ENCODE results near the gene MAP2. TPM values are rescaled to one million over a fixed set of nuclear protein-coding genes. Genes with fewer than 3 reads are reported as not detected.
"Not testable (repeated sequence)": the region's sequence is repeated elsewhere in the genome, so short reads cannot be mapped to it uniquely, and the experiment has no call there.

Gene MAP2
- total RNA-seq, 2 donors from 2014 or later: 1.8 TPM

DNA sequence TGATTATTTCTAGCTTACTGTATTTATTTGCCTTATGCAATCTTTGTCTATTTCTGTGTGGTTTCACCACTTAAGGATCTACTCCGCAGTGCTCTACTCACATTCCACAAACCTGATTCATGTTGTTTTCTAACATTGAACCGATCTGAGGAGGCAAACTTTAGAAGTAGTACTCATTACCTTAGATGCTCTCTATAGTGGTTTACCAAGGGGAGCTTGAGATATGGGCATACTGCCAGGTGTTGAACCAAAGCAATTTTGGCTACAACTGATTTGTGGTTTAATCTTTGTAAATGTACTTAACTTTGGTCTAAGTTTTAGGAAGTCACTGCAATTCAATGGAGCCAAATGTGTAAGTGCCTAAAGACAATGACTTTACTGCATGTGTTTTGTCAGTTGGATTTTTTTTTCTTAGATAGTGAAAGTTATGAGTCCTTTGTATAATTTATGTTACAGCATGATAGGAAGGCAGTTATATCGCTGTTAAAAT, 50.1 kb downstream of the MAP2 start:
- DNase-seq: no peak
- H3K36me3 ChIP-seq (ENCODE audit: control insufficient read depth, insufficient read depth, low read length): no peaks in the 10 kb centered on the region
- H3K9me3 ChIP-seq (ENCODE audit: control insufficient read depth, low read length): no peaks in the 10 kb centered on the region
- WGBS, 2 experiments (ENCODE audit: insufficient coverage in 1 of 2, insufficient read length in 1 of 2): 60 to 69% methylated on average over 1 to 2 of the region's 3 CpGs
- no peak overlapping the region for H3K27ac Mint-ChIP-seq
- H3K27ac ChIP-seq (ENCODE audit: low read depth, low read length): no peak overlapping the region
- H3K4me1 Mint-ChIP-seq: peaks cover 3% of the 10 kb centered on the region
- H3K36me3 Mint-ChIP-seq (ENCODE audit: low read depth): no peaks in the 10 kb centered on the region
- H3K27me3 ChIP-seq (ENCODE audit: control insufficient read depth, insufficient read depth, low read length, poor library complexity, severe bottlenecking): no peaks in the 10 kb centered on the region
- TF ChIP-seq, protein P1, sequence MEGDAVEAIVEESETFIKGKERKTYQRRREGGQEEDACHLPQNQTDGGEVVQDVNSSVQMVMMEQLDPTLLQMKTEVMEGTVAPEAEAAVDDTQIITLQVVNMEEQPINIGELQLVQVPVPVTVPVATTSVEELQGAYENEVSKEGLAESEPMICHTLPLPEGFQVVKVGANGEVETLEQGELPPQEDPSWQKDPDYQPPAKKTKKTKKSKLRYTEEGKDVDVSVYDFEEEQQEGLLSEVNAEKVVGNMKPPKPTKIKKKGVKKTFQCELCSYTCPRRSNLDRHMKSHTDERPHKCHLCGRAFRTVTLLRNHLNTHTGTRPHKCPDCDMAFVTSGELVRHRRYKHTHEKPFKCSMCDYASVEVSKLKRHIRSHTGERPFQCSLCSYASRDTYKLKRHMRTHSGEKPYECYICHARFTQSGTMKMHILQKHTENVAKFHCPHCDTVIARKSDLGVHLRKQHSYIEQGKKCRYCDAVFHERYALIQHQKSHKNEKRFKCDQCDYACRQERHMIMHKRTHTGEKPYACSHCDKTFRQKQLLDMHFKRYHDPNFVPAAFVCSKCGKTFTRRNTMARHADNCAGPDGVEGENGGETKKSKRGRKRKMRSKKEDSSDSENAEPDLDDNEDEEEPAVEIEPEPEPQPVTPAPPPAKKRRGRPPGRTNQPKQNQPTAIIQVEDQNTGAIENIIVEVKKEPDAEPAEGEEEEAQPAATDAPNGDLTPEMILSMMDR (conservative IDR thresholded peaks at IDR 0.05): no peak
- H3K27me3 Mint-ChIP-seq (ENCODE audit: insufficient read depth): no peaks in the 10 kb centered on the region
- H3K4me1 ChIP-seq (ENCODE audit: control insufficient read depth, insufficient read depth, low read length): no peaks in the 10 kb centered on the region
- no peak overlapping the region for H3K4me3 Mint-ChIP-seq
- H3K9ac ChIP-seq (ENCODE audit: extremely low read depth, low read length, poor library complexity, severe bottlenecking): no peak overlapping the region
- H3K4me3 ChIP-seq (ENCODE audit: low read length): no peak overlapping the region
- H3K9me3 Mint-ChIP-seq: no peaks in the 10 kb centered on the region

GRCh38 chr2:209474960-209475359, 51.1 kb downstream of the MAP2 start:
- Histone ChIP-seq H3K27me3 (ENCODE audit: control insufficient read depth, insufficient read depth, low read length, poor library complexity, severe bottlenecking) (no peaks in the 10 kb centered on the region), H3K36me3 (ENCODE audit: control insufficient read depth, insufficient read depth, low read length) (no peaks in the 10 kb centered on the region), H3K9ac (ENCODE audit: extremely low read depth, low read length, poor library complexity, severe bottlenecking) (no peak overlapping the region), H3K4me3 (ENCODE audit: low read length) (no peak overlapping the region), H3K4me1 (ENCODE audit: control insufficient read depth, insufficient read depth, low read length) (no peaks in the 10 kb centered on the region), H3K27ac (ENCODE audit: low read depth, low read length) (no peak overlapping the region), H3K9me3 (ENCODE audit: control insufficient read depth, low read length) (no peaks in the 10 kb centered on the region)
- Mint-ChIP-seq H3K4me1 (peaks cover 3% of the 10 kb centered on the region), H3K9me3 (no peaks in the 10 kb centered on the region), H3K27me3 (ENCODE audit: insufficient read depth) (no peaks in the 10 kb centered on the region), H3K36me3 (ENCODE audit: low read depth) (no peaks in the 10 kb centered on the region), H3K4me3 (no peak overlapping the region), H3K27ac (no peak overlapping the region)
- 94 to 100% methylated on average over 1 to 2 of the region's 2 CpGs for WGBS, 2 experiments (ENCODE audit: insufficient coverage in 1 of 2, insufficient read length in 1 of 2)
- no peak for DNase-seq
- TF ChIP-seq, protein P1 (conservative IDR thresholded peaks at IDR 0.05): no peak

DNA sequence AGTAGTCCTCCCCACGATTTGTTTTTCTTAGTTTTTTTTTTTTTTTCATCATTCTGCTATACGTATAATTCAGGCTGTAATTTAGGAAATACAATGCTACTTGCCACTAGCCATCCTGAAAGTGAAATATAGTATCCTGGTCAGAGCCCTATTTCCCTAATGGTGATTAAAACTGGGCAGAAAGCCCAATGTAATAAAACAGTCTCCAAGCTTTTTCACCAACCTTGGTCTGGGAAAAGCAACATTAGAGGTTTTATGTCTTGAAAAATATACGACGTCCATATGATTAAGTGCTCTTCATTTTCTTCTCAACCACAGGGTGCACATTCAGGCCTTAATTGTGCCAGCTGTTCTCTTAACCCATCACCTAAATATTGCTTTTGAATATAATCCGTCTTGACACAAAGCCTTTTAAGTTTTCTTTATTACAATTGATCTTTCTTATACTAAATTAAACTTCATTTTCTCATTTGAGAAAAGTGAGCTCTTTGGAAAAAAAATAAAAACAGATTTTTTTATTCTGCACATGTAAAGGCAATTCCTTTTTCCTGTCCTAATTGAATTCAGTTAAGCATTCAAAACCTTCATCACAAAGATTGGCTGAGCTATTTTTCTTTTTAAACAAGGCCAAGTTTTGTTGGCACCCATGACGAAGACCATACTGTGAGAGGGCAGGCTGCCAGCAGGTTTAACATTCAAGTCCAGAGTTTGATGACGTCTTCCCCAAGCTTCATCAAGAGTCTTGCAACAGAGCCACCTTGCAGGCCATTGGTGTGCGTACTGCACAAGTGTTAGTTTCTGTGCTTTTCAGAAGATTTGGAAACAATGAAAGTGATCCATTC, 52.7 kb downstream of the MAP2 start:
- H3K9me3 ChIP-seq (ENCODE audit: control insufficient read depth, low read length): no peaks in the 10 kb centered on the region
- peaks cover 3% of the 10 kb centered on the region for H3K4me1 Mint-ChIP-seq
- H3K27ac ChIP-seq (ENCODE audit: low read depth, low read length): peak overlapping the region; percentile 61
- no peaks in the 10 kb centered on the region for H3K27me3 Mint-ChIP-seq (ENCODE audit: insufficient read depth)
- no peaks in the 10 kb centered on the region for H3K9me3 Mint-ChIP-seq
- no peak overlapping the region for H3K4me3 ChIP-seq (ENCODE audit: low read length)
- TF ChIP-seq, protein P1 (conservative IDR thresholded peaks at IDR 0.05): no peak
- H3K27ac Mint-ChIP-seq: no peak overlapping the region
- H3K9ac ChIP-seq (ENCODE audit: extremely low read depth, low read length, poor library complexity, severe bottlenecking): no peak overlapping the region
- no peaks in the 10 kb centered on the region for H3K36me3 Mint-ChIP-seq (ENCODE audit: low read depth)
- DNase-seq: no peak
- H3K4me1 ChIP-seq (ENCODE audit: control insufficient read depth, insufficient read depth, low read length): no peaks in the 10 kb centered on the region
- no peak overlapping the region for H3K4me3 Mint-ChIP-seq
- whole genome bisulfite sequencing, 2 experiments (ENCODE audit: insufficient coverage in 1 of 2, insufficient read length in 1 of 2): 89 to 96% methylated on average over 5 to 8 of the region's 8 CpGs
- no peaks in the 10 kb centered on the region for H3K27me3 ChIP-seq (ENCODE audit: control insufficient read depth, insufficient read depth, low read length, poor library complexity, severe bottlenecking)
- H3K36me3 ChIP-seq (ENCODE audit: control insufficient read depth, insufficient read depth, low read length): no peaks in the 10 kb centered on the region

DNA sequence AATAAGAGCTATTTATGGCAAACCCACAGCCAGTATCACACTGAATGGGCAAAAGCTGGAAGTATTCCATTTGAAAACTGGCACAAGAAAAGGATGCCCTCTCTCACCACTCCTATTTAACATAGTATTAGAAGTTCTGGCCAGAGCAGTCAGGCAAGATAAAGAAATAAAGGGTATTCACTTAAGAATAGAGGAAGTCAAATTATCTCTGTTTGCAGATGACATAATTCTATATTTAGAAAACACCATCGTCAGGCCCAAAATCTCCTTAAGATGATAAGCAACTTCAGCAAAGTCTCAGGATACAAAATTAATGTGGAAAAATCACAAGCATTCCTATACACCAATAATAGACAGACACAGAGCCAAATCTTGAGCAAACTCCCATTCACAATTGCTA, 68.4 kb downstream of the MAP2 start:
- H3K27me3 Mint-ChIP-seq (ENCODE audit: insufficient read depth); DNase-seq; H3K4me3 Mint-ChIP-seq; H3K27me3 ChIP-seq (ENCODE audit: control insufficient read depth, insufficient read depth, low read length, poor library complexity, severe bottlenecking); H3K4me1 Mint-ChIP-seq; H3K4me1 ChIP-seq (ENCODE audit: control insufficient read depth, insufficient read depth, low read length); H3K36me3 ChIP-seq (ENCODE audit: control insufficient read depth, insufficient read depth, low read length); H3K9me3 ChIP-seq (ENCODE audit: control insufficient read depth, low read length); H3K9ac ChIP-seq (ENCODE audit: extremely low read depth, low read length, poor library complexity, severe bottlenecking); H3K4me3 ChIP-seq (ENCODE audit: low read length); H3K27ac ChIP-seq (ENCODE audit: low read depth, low read length); H3K27ac Mint-ChIP-seq; H3K36me3 Mint-ChIP-seq (ENCODE audit: low read depth): not testable (repeated sequence)
- H3K9me3 Mint-ChIP-seq: peaks cover 21% of the 10 kb centered on the region
- WGBS, 2 experiments (ENCODE audit: insufficient coverage in 1 of 2, insufficient read length in 1 of 2): 89 to 94% methylated on average over 1 of the region's 1 CpG

GRCh38 chr2:209495068-209495620, 71.3 kb downstream of the MAP2 start:
- H3K36me3 Mint-ChIP-seq (ENCODE audit: low read depth); H3K4me1 Mint-ChIP-seq; H3K9ac ChIP-seq (ENCODE audit: extremely low read depth, low read length, poor library complexity, severe bottlenecking); DNase-seq; H3K27ac ChIP-seq (ENCODE audit: low read depth, low read length); H3K27me3 ChIP-seq (ENCODE audit: control insufficient read depth, insufficient read depth, low read length, poor library complexity, severe bottlenecking); H3K9me3 ChIP-seq (ENCODE audit: control insufficient read depth, low read length); H3K4me1 ChIP-seq (ENCODE audit: control insufficient read depth, insufficient read depth, low read length); H3K36me3 ChIP-seq (ENCODE audit: control insufficient read depth, insufficient read depth, low read length); H3K4me3 Mint-ChIP-seq; H3K27ac Mint-ChIP-seq; H3K27me3 Mint-ChIP-seq (ENCODE audit: insufficient read depth); H3K4me3 ChIP-seq (ENCODE audit: low read length): not testable (repeated sequence)
- WGBS, 2 experiments (ENCODE audit: insufficient coverage in 1 of 2, insufficient read length in 1 of 2): 92% methylated on average over 12 to 13 of the region's 13 CpGs
- H3K9me3 Mint-ChIP-seq: peaks cover 20% of the 10 kb centered on the region
